ENCODE data around the gene ADGRV1. TPM values are rescaled to one million over a fixed set of nuclear protein-coding genes. Genes with fewer than 3 reads are reported as not detected.

ADGRV1 gene
- total and polyA plus RNA-seq, 2 donors (not counting 3 experiments of a cell fraction or from before 2014, with no cell fraction given) = 0.11 to 0.55 TPM

DNA sequence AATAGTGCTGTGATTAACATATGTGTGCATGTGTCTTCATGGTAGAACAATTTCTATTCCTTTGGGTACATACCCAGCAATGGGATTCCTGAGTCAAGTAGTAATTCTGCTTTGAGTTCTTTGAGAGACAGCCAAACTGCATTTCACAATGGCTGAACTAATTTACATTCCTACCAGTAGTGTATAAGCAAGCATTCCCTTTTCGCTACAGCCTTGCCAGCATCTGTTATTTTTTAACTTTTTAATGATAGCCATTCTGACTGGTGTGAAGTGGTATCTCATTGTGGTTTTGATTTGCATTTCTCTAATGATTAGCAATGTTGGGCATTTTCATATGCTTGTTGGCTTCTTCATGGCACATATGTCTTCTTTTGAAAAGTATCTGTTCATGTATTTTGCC lies 516.0 kb downstream of the ADGRV1 start:
- ChIA-PET CTCF (no interaction called here), POLR2A (no interaction called here)
- Histone ChIP-seq H2AFZ (ENCODE audit: low read depth, low read length) (no peak overlapping the region), H3K4me1 (ENCODE audit: control insufficient read depth, extremely low read depth, insufficient read depth, low read length) (no peaks in the 10 kb centered on the region), H3K4me3 (replicated peaks in 1 of 3; ENCODE audit: insufficient read depth in 1 of 3, low read depth in 1 of 3, low read length in 3 of 3) (no peak overlapping the region), H3K9me1 (replicated peaks; ENCODE audit: control insufficient read depth, extremely low read depth, insufficient read depth, low read length) (no peaks in the 10 kb centered on the region), H3K4me2 (ENCODE audit: insufficient read depth, low read length) (no peak overlapping the region), H3K27ac (ENCODE audit: insufficient read depth, low read depth, low read length) (no peak overlapping the region), H3K79me2 (ENCODE audit: control insufficient read depth, insufficient read depth, low read length) (no peaks in the 10 kb centered on the region), H3K36me3 (ENCODE audit: control insufficient read depth in 2 of 2, extremely low read depth in 1 of 2, insufficient read depth in 2 of 2, low read length in 2 of 2) (no peaks in the 10 kb centered on the region), H4K20me1 (replicated peaks; ENCODE audit: control insufficient read depth, extremely low read depth, insufficient read depth, low read length) (no peaks in the 10 kb centered on the region), H3K9ac (replicated peaks; ENCODE audit: extremely low read depth, insufficient read depth, low read length) (no peak overlapping the region), H3K27me3 (ENCODE audit: control insufficient read depth in 2 of 2, insufficient read depth in 2 of 2, low read length in 2 of 2) (peaks cover 0 to 1% of the 10 kb centered on the region in 2 experiments), H3K9me3 (replicated peaks; ENCODE audit: control insufficient read depth, insufficient read depth, low read length) (no peaks in the 10 kb centered on the region)
- FAIRE-seq = no peak
- dilution Hi-C loops (cut with MboI; ENCODE audit: extremely low pct_ligation_motif_present, low sequenced_read_pairs) = no loop called here
- BruUV-seq (replicated peaks) = no TSS peak
- intact Hi-C loops (cut with micrococcal nuclease) = no loop called here
- DNase-seq (ENCODE audit: low read depth, low spot score) = no peak
- no peak for TF ChIP-seq EZH2 (IDR thresholded peaks at IDR 0.05; ENCODE audit: borderline replicate concordance, low read depth, low read length, severe bottlenecking)
- TF ChIP-seq MYC (IDR thresholded peaks at IDR 0.05; ENCODE audit: low read depth, low read length) = no peak
- no peak for TF ChIP-seq POLR2AphosphoS5 (IDR thresholded peaks at IDR 0.05; ENCODE audit: insufficient read depth, low read depth, low read length)
- no peak for TF ChIP-seq JUN (IDR thresholded peaks at IDR 0.05; ENCODE audit: borderline replicate concordance, insufficient read depth, insufficient read length, low read depth)
- TF ChIP-seq, protein P1, sequence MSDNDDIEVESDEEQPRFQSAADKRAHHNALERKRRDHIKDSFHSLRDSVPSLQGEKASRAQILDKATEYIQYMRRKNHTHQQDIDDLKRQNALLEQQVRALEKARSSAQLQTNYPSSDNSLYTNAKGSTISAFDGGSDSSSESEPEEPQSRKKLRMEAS (IDR thresholded peaks at IDR 0.05; ENCODE audit: insufficient read depth, insufficient read length) = no peak
- TF ChIP-seq, protein P2, sequence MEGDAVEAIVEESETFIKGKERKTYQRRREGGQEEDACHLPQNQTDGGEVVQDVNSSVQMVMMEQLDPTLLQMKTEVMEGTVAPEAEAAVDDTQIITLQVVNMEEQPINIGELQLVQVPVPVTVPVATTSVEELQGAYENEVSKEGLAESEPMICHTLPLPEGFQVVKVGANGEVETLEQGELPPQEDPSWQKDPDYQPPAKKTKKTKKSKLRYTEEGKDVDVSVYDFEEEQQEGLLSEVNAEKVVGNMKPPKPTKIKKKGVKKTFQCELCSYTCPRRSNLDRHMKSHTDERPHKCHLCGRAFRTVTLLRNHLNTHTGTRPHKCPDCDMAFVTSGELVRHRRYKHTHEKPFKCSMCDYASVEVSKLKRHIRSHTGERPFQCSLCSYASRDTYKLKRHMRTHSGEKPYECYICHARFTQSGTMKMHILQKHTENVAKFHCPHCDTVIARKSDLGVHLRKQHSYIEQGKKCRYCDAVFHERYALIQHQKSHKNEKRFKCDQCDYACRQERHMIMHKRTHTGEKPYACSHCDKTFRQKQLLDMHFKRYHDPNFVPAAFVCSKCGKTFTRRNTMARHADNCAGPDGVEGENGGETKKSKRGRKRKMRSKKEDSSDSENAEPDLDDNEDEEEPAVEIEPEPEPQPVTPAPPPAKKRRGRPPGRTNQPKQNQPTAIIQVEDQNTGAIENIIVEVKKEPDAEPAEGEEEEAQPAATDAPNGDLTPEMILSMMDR (IDR thresholded peaks at IDR 0.05; ENCODE audit: extremely low read depth in 1 of 2, insufficient read depth in 1 of 2, low read depth in 1 of 2, low read length in 2 of 2) = no peak
- TF ChIP-seq POLR2A (IDR thresholded peaks at IDR 0.05; ENCODE audit: low read depth, low read length) = no peak
- no peak for TF ChIP-seq GATA2 (IDR thresholded peaks at IDR 0.05; ENCODE audit: insufficient read depth, insufficient read length, low read depth, low read length)
- TF ChIP-seq FOS (IDR thresholded peaks at IDR 0.05; ENCODE audit: borderline replicate concordance, insufficient read depth, low read length) = no peak
